Measurements from ENCODE around the gene STAP2.
"Not testable (repeated sequence)": the region's sequence is repeated elsewhere in the genome, so short reads cannot be mapped to it uniquely, and the experiment has no call there.

The STAP2 gene

GRCh38 chr19:4357095-4357797 is 18.6 kb upstream of the STAP2 start:
- no peak for FAIRE-seq

GRCh38 chr19:4354897-4355296 is 16.3 kb upstream of the STAP2 start:
- FAIRE-seq = no peak

- FAIRE-seq = no peak
Measured at GRCh38 chr19:4354282-4354681, 15.7 kb upstream of the STAP2 start.

GRCh38 chr19:4352701-4353121 is 14.1 kb upstream of the STAP2 start:
- FAIRE-seq = no peak

- FAIRE-seq = no peak
Measured at GRCh38 chr19:4350726-4351125, 12.1 kb upstream of the STAP2 start.

- no peak for FAIRE-seq
Measured at GRCh38 chr19:4350111-4350510, 11.5 kb upstream of the STAP2 start.

GRCh38 chr19:4349225-4349624 is 10.6 kb upstream of the STAP2 start:
- not testable (repeated sequence) for FAIRE-seq

- FAIRE-seq = no peak
Measured at GRCh38 chr19:4347521-4347920, 8.9 kb upstream of the STAP2 start.

- no peak for FAIRE-seq
Measured at GRCh38 chr19:4346020-4346383, 7.4 kb upstream of the STAP2 start.

- no peak for FAIRE-seq
Measured at GRCh38 chr19:4345342-4346019, 6.9 kb upstream of the STAP2 start.

GRCh38 chr19:4343370-4344307 is 5.0 kb upstream of the STAP2 start, which contains the start of gene MPND:
Gene MPND, plus strand, starts transcription at chr19:4343562. Its CDS starts 32 bp downstream, at chr19:4343594.
- FAIRE-seq = no peak

- peak; percentile 100 for FAIRE-seq
Measured at GRCh38 chr19:4342615-4343369, 4.2 kb upstream of the STAP2 start.

- FAIRE-seq = no peak
Measured at GRCh38 chr19:4342314-4342614, 3.6 kb upstream of the STAP2 start.

- FAIRE-seq = no peak
Measured at GRCh38 chr19:4337906-4338440, 654 bp downstream of the STAP2 start.

- FAIRE-seq = no peak
Measured at GRCh38 chr19:4334929-4335570, 3.6 kb downstream of the STAP2 start.

GRCh38 chr19:4329858-4330257 is 8.8 kb downstream of the STAP2 start:
- FAIRE-seq = no peak

- FAIRE-seq = not testable (repeated sequence)
Measured at GRCh38 chr19:4328991-4329681, 9.5 kb downstream of the STAP2 start.

- peak; percentile 8 for FAIRE-seq
Measured at GRCh38 chr19:4328243-4328990, 10.2 kb downstream of the STAP2 start.

- no peak for FAIRE-seq
Measured at GRCh38 chr19:4327877-4328242, 10.8 kb downstream of the STAP2 start.

GRCh38 chr19:4327252-4327876 is 11.3 kb downstream of the STAP2 start:
- FAIRE-seq = no peak

All from endometrium (tissue), 2 donors.